ENCODE measurements around the gene SMURF2. TPM values are rescaled to one million over a fixed set of nuclear protein-coding genes. Genes with fewer than 3 reads are reported as not detected.

SMURF2 gene
- total RNA-seq, 1 donor from 2014 or later: 126 TPM

GRCh38 chr17:64551461-64551860, 110.6 kb downstream of the SMURF2 start:
- Histone ChIP-seq H3K9ac (ENCODE audit: low read length) (no peak overlapping the region), H2AFZ (ENCODE audit: low read depth, low read length) (no peak overlapping the region), H3K27me3 (ENCODE audit: insufficient read depth, low read length) (no peaks in the 10 kb centered on the region), H3K4me1 (ENCODE audit: insufficient read depth, low read length) (no peaks in the 10 kb centered on the region), H3K4me2 (ENCODE audit: low read length) (no peak overlapping the region), H3K27ac (ENCODE audit: low read depth, low read length) (no peak overlapping the region), H4K20me1 (ENCODE audit: insufficient read depth, low read length) (peaks cover 26% of the 10 kb centered on the region), H3K9me3 (ENCODE audit: insufficient read depth, low read depth, low read length) (no peaks in the 10 kb centered on the region), H3K4me3 (ENCODE audit: insufficient read depth, low read depth, low read length) (no peak overlapping the region), H3K36me3 (ENCODE audit: insufficient read depth, low read length) (peaks cover 82% of the 10 kb centered on the region), H3K79me2 (ENCODE audit: insufficient read depth, low read length) (peaks cover 35% of the 10 kb centered on the region)
- Mint-ChIP-seq H3K36me3 (ENCODE audit: low read depth, unreplicated experiment) (peaks cover 11% of the 10 kb centered on the region), H3K4me3 (ENCODE audit: unreplicated experiment) (no peak overlapping the region), H3K27ac (ENCODE audit: unreplicated experiment) (peak overlapping the region; percentile 38), H3K9me3 (ENCODE audit: unreplicated experiment) (no peaks in the 10 kb centered on the region), H3K27me3 (ENCODE audit: low read depth, unreplicated experiment) (no peaks in the 10 kb centered on the region), H3K4me1 (ENCODE audit: low read depth, unreplicated experiment) (peaks cover 9% of the 10 kb centered on the region)
- TF ChIP-seq, protein P1, sequence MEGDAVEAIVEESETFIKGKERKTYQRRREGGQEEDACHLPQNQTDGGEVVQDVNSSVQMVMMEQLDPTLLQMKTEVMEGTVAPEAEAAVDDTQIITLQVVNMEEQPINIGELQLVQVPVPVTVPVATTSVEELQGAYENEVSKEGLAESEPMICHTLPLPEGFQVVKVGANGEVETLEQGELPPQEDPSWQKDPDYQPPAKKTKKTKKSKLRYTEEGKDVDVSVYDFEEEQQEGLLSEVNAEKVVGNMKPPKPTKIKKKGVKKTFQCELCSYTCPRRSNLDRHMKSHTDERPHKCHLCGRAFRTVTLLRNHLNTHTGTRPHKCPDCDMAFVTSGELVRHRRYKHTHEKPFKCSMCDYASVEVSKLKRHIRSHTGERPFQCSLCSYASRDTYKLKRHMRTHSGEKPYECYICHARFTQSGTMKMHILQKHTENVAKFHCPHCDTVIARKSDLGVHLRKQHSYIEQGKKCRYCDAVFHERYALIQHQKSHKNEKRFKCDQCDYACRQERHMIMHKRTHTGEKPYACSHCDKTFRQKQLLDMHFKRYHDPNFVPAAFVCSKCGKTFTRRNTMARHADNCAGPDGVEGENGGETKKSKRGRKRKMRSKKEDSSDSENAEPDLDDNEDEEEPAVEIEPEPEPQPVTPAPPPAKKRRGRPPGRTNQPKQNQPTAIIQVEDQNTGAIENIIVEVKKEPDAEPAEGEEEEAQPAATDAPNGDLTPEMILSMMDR (IDR thresholded peaks at IDR 0.05; ENCODE audit: insufficient read depth, low read depth, low read length): no peak
- TF ChIP-seq EZH2 (IDR thresholded peaks at IDR 0.05; ENCODE audit: insufficient read depth, low read length): no peak
- no peak for DNase-seq (ENCODE audit: low read depth)
- FAIRE-seq: no peak

- H3K4me3 ChIP-seq (ENCODE audit: insufficient read depth, low read depth, low read length): no peak overlapping the region
- H3K27ac ChIP-seq (ENCODE audit: low read depth, low read length): no peak overlapping the region
- H3K4me2 ChIP-seq (ENCODE audit: low read length): no peak overlapping the region
- H4K20me1 ChIP-seq (ENCODE audit: insufficient read depth, low read length): peaks cover 19% of the 10 kb centered on the region
- TF ChIP-seq, protein P1 (IDR thresholded peaks at IDR 0.05; ENCODE audit: insufficient read depth, low read depth, low read length): no peak
- Mint-ChIP-seq H3K27me3 (ENCODE audit: low read depth, unreplicated experiment) (no peaks in the 10 kb centered on the region), H3K4me1 (ENCODE audit: low read depth, unreplicated experiment) (peaks cover 17% of the 10 kb centered on the region), H3K36me3 (ENCODE audit: low read depth, unreplicated experiment) (peaks cover 14% of the 10 kb centered on the region), H3K9me3 (ENCODE audit: unreplicated experiment) (no peaks in the 10 kb centered on the region), H3K27ac (ENCODE audit: unreplicated experiment) (peak overlapping the region; percentile 35), H3K4me3 (ENCODE audit: unreplicated experiment) (no peak overlapping the region)
- FAIRE-seq (no peak), DNase-seq (ENCODE audit: low read depth) (no peak)
- H2AFZ ChIP-seq (ENCODE audit: low read depth, low read length): no peak overlapping the region
- peaks cover 34% of the 10 kb centered on the region for H3K79me2 ChIP-seq (ENCODE audit: insufficient read depth, low read length)
- H3K4me1 ChIP-seq (ENCODE audit: insufficient read depth, low read length): no peaks in the 10 kb centered on the region
- no peaks in the 10 kb centered on the region for H3K9me3 ChIP-seq (ENCODE audit: insufficient read depth, low read depth, low read length)
- peaks cover 74% of the 10 kb centered on the region for H3K36me3 ChIP-seq (ENCODE audit: insufficient read depth, low read length)
- H3K9ac ChIP-seq (ENCODE audit: low read length): no peak overlapping the region
- H3K27me3 ChIP-seq (ENCODE audit: insufficient read depth, low read length): no peaks in the 10 kb centered on the region
Observed at GRCh38 chr17:64547319-64547718, 114.8 kb downstream of the SMURF2 start.

- no peak for TF ChIP-seq EZH2 (IDR thresholded peaks at IDR 0.05; ENCODE audit: insufficient read depth, low read length)
- TF ChIP-seq, protein P1 (IDR thresholded peaks at IDR 0.05; ENCODE audit: insufficient read depth, low read depth, low read length): no peak
- Mint-ChIP-seq H3K36me3 (ENCODE audit: low read depth, unreplicated experiment) (peaks cover 14% of the 10 kb centered on the region), H3K4me3 (ENCODE audit: unreplicated experiment) (no peak overlapping the region), H3K4me1 (ENCODE audit: low read depth, unreplicated experiment) (peaks cover 18% of the 10 kb centered on the region), H3K27me3 (ENCODE audit: low read depth, unreplicated experiment) (no peaks in the 10 kb centered on the region), H3K27ac (ENCODE audit: unreplicated experiment) (peak overlapping the region; percentile 35), H3K9me3 (ENCODE audit: unreplicated experiment) (no peaks in the 10 kb centered on the region)
- peaks cover 23% of the 10 kb centered on the region for H4K20me1 ChIP-seq (ENCODE audit: insufficient read depth, low read length)
- DNase-seq (ENCODE audit: low read depth) (no peak), FAIRE-seq (no peak)
- no peaks in the 10 kb centered on the region for H3K4me1 ChIP-seq (ENCODE audit: insufficient read depth, low read length)
- peaks cover 73% of the 10 kb centered on the region for H3K36me3 ChIP-seq (ENCODE audit: insufficient read depth, low read length)
- no peak overlapping the region for H3K4me2 ChIP-seq (ENCODE audit: low read length)
- H3K9ac ChIP-seq (ENCODE audit: low read length): no peak overlapping the region
- peaks cover 28% of the 10 kb centered on the region for H3K79me2 ChIP-seq (ENCODE audit: insufficient read depth, low read length)
- H2AFZ ChIP-seq (ENCODE audit: low read depth, low read length): no peak overlapping the region
- H3K9me3 ChIP-seq (ENCODE audit: insufficient read depth, low read depth, low read length): no peaks in the 10 kb centered on the region
- no peak overlapping the region for H3K4me3 ChIP-seq (ENCODE audit: insufficient read depth, low read depth, low read length)
- no peaks in the 10 kb centered on the region for H3K27me3 ChIP-seq (ENCODE audit: insufficient read depth, low read length)
- H3K27ac ChIP-seq (ENCODE audit: low read depth, low read length): no peak overlapping the region
Observed at GRCh38 chr17:64546716-64547115, 115.4 kb downstream of the SMURF2 start.

Data from astrocyte (in vitro differentiated cells and primary cell).